Ascending aorta (tissue), 2 donors: ENCODE results near the gene YEATS4. TPM values are rescaled to one million over a fixed set of nuclear protein-coding genes. Genes with fewer than 3 reads are reported as not detected.

Experiments used
- DNase-seq, 2 donors: peaks; one replicate each; pipeline ENCODE4 v3.0.0-alpha.2; 2019; ENCODE audit warnings: low spot score in 2 of 2
- H3K27ac ChIP-seq, 2 donors: fragments of 200-600 bp; sonication (generic); one replicate each; pipeline ENCODE4 v1.5.1; 2016 to 2017; ENCODE audit warnings: mild to moderate bottlenecking in 1 of 2
- H3K27me3 ChIP-seq: fragments of 200-600 bp; sonication (generic); one replicate; pipeline ENCODE4 v1.5.1; 2017
- H3K36me3 ChIP-seq, 2 donors: fragments of 200-600 bp; sonication (generic); one replicate each; pipeline ENCODE4 v1.5.1; 2016
- H3K4me1 ChIP-seq, 2 donors: fragments of 200-600 bp; sonication (generic); one replicate each; pipeline ENCODE4 v1.5.1; 2016 to 2017; ENCODE audit warnings: mild to moderate bottlenecking in 1 of 2
- H3K4me3 ChIP-seq, 2 donors: fragments of 200-600 bp; sonication (generic); one replicate each; pipeline ENCODE4 v1.5.1; 2016 to 2017; ENCODE audit warnings: mild to moderate bottlenecking in 1 of 2
- H3K9me3 ChIP-seq, 2 donors: fragments of 200-600 bp; sonication (generic); one replicate each; pipeline ENCODE4 v1.5.1; 2016
- intact Hi-C: fragments of 100-400 bp; cut with DNase I; formaldehyde crosslinking; loops from one replicate; pipeline ENCODE4 v1.15.1; 2023
- total RNA-seq: library from RNA; depleted of rRNA; stranded (reverse); fragments of >200 nt; gene quantifications from one replicate; pipeline ENCODE4 v1.1.0, GENCODE V29; 2016
- TF ChIP-seq, protein P1 (sequence below), 3 experiments: fragments of 200-600 bp in 2 of 3; fragments of 450-650 bp in 1 of 3; sonication (generic) in 2 of 3; IDR thresholded peaks; one replicate each; pipeline ENCODE4 v1.5.1; 2016 to 2019; ENCODE audit warnings: antibody characterized with exemption in 3 of 3, mild to moderate bottlenecking in 1 of 3, moderate library complexity in 1 of 3

Gene YEATS4
- total RNA-seq, 1 donor from 2014 or later = 4.3 TPM

GRCh38 chr12:69351462-69352236, 7.9 kb upstream of the YEATS4 start:
- Histone ChIP-seq H3K4me1 (no peaks in the 10 kb centered on the region), H3K27me3 (no peaks in the 10 kb centered on the region), H3K36me3 (no peaks in the 10 kb centered on the region), H3K4me3 (no peak overlapping the region), H3K27ac (no peak overlapping the region), H3K9me3 (no peaks in the 10 kb centered on the region)
- TF ChIP-seq, protein P1, sequence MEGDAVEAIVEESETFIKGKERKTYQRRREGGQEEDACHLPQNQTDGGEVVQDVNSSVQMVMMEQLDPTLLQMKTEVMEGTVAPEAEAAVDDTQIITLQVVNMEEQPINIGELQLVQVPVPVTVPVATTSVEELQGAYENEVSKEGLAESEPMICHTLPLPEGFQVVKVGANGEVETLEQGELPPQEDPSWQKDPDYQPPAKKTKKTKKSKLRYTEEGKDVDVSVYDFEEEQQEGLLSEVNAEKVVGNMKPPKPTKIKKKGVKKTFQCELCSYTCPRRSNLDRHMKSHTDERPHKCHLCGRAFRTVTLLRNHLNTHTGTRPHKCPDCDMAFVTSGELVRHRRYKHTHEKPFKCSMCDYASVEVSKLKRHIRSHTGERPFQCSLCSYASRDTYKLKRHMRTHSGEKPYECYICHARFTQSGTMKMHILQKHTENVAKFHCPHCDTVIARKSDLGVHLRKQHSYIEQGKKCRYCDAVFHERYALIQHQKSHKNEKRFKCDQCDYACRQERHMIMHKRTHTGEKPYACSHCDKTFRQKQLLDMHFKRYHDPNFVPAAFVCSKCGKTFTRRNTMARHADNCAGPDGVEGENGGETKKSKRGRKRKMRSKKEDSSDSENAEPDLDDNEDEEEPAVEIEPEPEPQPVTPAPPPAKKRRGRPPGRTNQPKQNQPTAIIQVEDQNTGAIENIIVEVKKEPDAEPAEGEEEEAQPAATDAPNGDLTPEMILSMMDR (IDR thresholded peaks at IDR 0.05) = no peak
- DNase-seq = no peak
- intact Hi-C loops = no loop called here

- Histone ChIP-seq H3K4me3 (no peak overlapping the region), H3K4me1 (no peaks in the 10 kb centered on the region), H3K9me3 (no peaks in the 10 kb centered on the region), H3K36me3 (no peaks in the 10 kb centered on the region), H3K27me3 (no peaks in the 10 kb centered on the region), H3K27ac (no peak overlapping the region)
- TF ChIP-seq, protein P1 (IDR thresholded peaks at IDR 0.05) = no peak
- intact Hi-C loops = no loop called here
- DNase-seq = no peak
These were observed 6.6 kb upstream of the YEATS4 start for GRCh38 chr12:69352904-69353303.

GRCh38 chr12:69354172-69354555, 5.4 kb upstream of the YEATS4 start:
- TF ChIP-seq, protein P1 (IDR thresholded peaks at IDR 0.05) = no peak
- intact Hi-C loops = no loop called here
- no peak for DNase-seq

DNA sequence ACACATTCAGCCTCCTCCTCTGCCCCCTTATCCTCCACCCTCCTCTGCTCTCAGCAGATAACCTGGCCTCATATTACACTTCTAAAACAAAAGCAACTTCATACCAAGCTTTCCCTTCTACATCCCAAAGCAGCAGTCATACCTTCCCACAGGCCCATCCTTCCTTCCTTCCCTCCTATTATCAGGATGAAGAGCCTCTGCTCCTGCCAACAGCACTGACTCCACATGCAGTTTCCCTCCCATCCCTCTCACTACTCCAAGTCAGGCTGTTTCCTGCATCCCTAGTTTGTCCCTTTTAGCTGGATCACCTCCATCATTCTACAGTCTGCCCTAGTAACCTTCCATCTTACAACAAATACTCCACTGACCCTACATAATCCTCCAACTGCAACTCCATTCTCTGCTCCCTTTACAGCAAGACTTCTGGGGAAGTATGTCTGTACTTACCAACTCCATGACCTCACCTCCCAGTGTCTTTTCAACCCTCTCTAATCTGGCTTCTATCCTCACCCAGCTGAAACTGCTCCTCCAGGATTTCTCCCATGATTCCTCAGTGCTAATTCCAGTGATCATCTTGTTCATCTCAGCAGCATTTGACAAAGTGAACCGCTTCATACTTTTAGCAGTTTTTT, 4.9 kb upstream of the YEATS4 start:
- H3K4me3 ChIP-seq = no peak overlapping the region
- intact Hi-C loops = loop anchor here (5.0 kb wide), 1 partner anchor 1223 kb away; no protein-coding TSS in a partner anchor

More at GRCh38 chr12:69354172-69354555, 5.4 kb upstream of the YEATS4 start:
- H3K4me1 ChIP-seq = no peaks in the 10 kb centered on the region
- H3K9me3 ChIP-seq = no peaks in the 10 kb centered on the region
- no peak overlapping the region for H3K4me3 ChIP-seq
- no peaks in the 10 kb centered on the region for H3K36me3 ChIP-seq
- H3K27ac ChIP-seq = no peak overlapping the region
- no peaks in the 10 kb centered on the region for H3K27me3 ChIP-seq

GRCh38 chr12:69355363-69356028, 4.0 kb upstream of the YEATS4 start:
- Histone ChIP-seq H3K27me3 (no peaks in the 10 kb centered on the region), H3K4me3 (no peak overlapping the region), H3K9me3 (no peaks in the 10 kb centered on the region), H3K36me3 (no peaks in the 10 kb centered on the region), H3K27ac (no peak overlapping the region), H3K4me1 (no peaks in the 10 kb centered on the region)
- TF ChIP-seq, protein P1 (IDR thresholded peaks at IDR 0.05) = no peak
- DNase-seq = no peak
- intact Hi-C loops = loop anchor here (5.0 kb wide), 1 partner anchor 1222 kb away; no protein-coding TSS in a partner anchor

More for the DNA sequence above, 4.9 kb upstream of the YEATS4 start:
- H3K27me3 ChIP-seq = no peaks in the 10 kb centered on the region
- no peak for DNase-seq
- no peaks in the 10 kb centered on the region for H3K9me3 ChIP-seq
- TF ChIP-seq, protein P1 (IDR thresholded peaks at IDR 0.05) = no peak
- no peaks in the 10 kb centered on the region for H3K36me3 ChIP-seq
- no peak overlapping the region for H3K27ac ChIP-seq
- H3K4me1 ChIP-seq = no peaks in the 10 kb centered on the region
